ENCODE data around the gene ABHD1. TPM values are rescaled to one million over a fixed set of nuclear protein-coding genes. Genes with fewer than 3 reads are reported as not detected.

The ABHD1 gene
- total and polyA plus RNA-seq, 2 donors from 2014 or later, result 0.69 to 2.9 TPM

- no peak overlapping the region for H3K9ac ChIP-seq (ENCODE audit: low read length in 3 of 3)
- H3K4me1 ChIP-seq (ENCODE audit: control insufficient read depth in 2 of 3, insufficient read depth in 2 of 3, low read depth in 1 of 3, low read length in 3 of 3), result no peaks in the 10 kb centered on the region
- no peak overlapping the region for H3K27ac ChIP-seq (ENCODE audit: low read depth in 2 of 2, low read length in 2 of 2)
- H3K4me3 ChIP-seq (ENCODE audit: low read length in 3 of 3), result no peak overlapping the region
- H3K27me3 ChIP-seq (ENCODE audit: control insufficient read depth, insufficient read depth, low read length), result no peaks in the 10 kb centered on the region
- no peaks in the 10 kb centered on the region for H3K9me3 ChIP-seq (ENCODE audit: control insufficient read depth in 2 of 3, insufficient read depth in 1 of 3, low read length in 3 of 3)
- no peak for FAIRE-seq
- DNase-seq, result no peak
- no peak for TF ChIP-seq CTCF (IDR thresholded peaks at IDR 0.05; ENCODE audit: borderline replicate concordance, extremely low read depth, insufficient read depth)
- intact Hi-C loops (cut with DNase I), result no loop called here
- H3K36me3 ChIP-seq (ENCODE audit: control insufficient read depth in 2 of 3, insufficient read depth in 3 of 3, low read length in 3 of 3), result no peaks in the 10 kb centered on the region
Observed at GRCh38 chr2:27152796-27153464, 29.3 kb downstream of the ABHD1 start.

- Histone ChIP-seq H3K4me3 (ENCODE audit: low read length in 3 of 3) (no peak overlapping the region), H3K4me1 (ENCODE audit: control insufficient read depth in 2 of 3, insufficient read depth in 2 of 3, low read depth in 1 of 3, low read length in 3 of 3) (no peaks in the 10 kb centered on the region), H3K9ac (ENCODE audit: low read length in 3 of 3) (no peak overlapping the region), H3K27me3 (ENCODE audit: control insufficient read depth, insufficient read depth, low read length) (no peaks in the 10 kb centered on the region), H3K36me3 (ENCODE audit: control insufficient read depth in 2 of 3, insufficient read depth in 3 of 3, low read length in 3 of 3) (no peaks in the 10 kb centered on the region), H3K9me3 (ENCODE audit: control insufficient read depth in 2 of 3, insufficient read depth in 1 of 3, low read length in 3 of 3) (no peaks in the 10 kb centered on the region), H3K27ac (ENCODE audit: low read depth in 2 of 2, low read length in 2 of 2) (no peak overlapping the region)
- intact Hi-C loops (cut with DNase I), result no loop called here
- FAIRE-seq (no peak), DNase-seq (peak; percentile 59 to 80 (median 71))
- no peak for TF ChIP-seq CTCF (IDR thresholded peaks at IDR 0.05; ENCODE audit: borderline replicate concordance, extremely low read depth, insufficient read depth)
Observed at GRCh38 chr2:27154488-27154887, 30.9 kb downstream of the ABHD1 start.

- Histone ChIP-seq H3K4me3 (ENCODE audit: low read length in 3 of 3) (no peak overlapping the region), H3K27ac (ENCODE audit: low read depth in 2 of 2, low read length in 2 of 2) (no peak overlapping the region), H3K9ac (ENCODE audit: low read length in 3 of 3) (no peak overlapping the region), H3K4me1 (ENCODE audit: control insufficient read depth in 2 of 3, insufficient read depth in 2 of 3, low read depth in 1 of 3, low read length in 3 of 3) (no peaks in the 10 kb centered on the region), H3K36me3 (ENCODE audit: control insufficient read depth in 2 of 3, insufficient read depth in 3 of 3, low read length in 3 of 3) (no peaks in the 10 kb centered on the region), H3K27me3 (ENCODE audit: control insufficient read depth, insufficient read depth, low read length) (no peaks in the 10 kb centered on the region), H3K9me3 (ENCODE audit: control insufficient read depth in 2 of 3, insufficient read depth in 1 of 3, low read length in 3 of 3) (no peaks in the 10 kb centered on the region)
- intact Hi-C loops (cut with DNase I), result no loop called here
- FAIRE-seq, result no peak
- no peak for TF ChIP-seq CTCF (IDR thresholded peaks at IDR 0.05; ENCODE audit: borderline replicate concordance, extremely low read depth, insufficient read depth)
- DNase-seq, result no peak
Observed at GRCh38 chr2:27155069-27155520, 31.5 kb downstream of the ABHD1 start.

- no peak for TF ChIP-seq CTCF (IDR thresholded peaks at IDR 0.05; ENCODE audit: borderline replicate concordance, extremely low read depth, insufficient read depth)
- Histone ChIP-seq H3K36me3 (ENCODE audit: control insufficient read depth in 2 of 3, insufficient read depth in 3 of 3, low read length in 3 of 3) (no peaks in the 10 kb centered on the region), H3K9me3 (ENCODE audit: control insufficient read depth in 2 of 3, insufficient read depth in 1 of 3, low read length in 3 of 3) (no peaks in the 10 kb centered on the region), H3K4me3 (ENCODE audit: low read length in 3 of 3) (no peak overlapping the region), H3K27ac (ENCODE audit: low read depth in 2 of 2, low read length in 2 of 2) (no peak overlapping the region), H3K27me3 (ENCODE audit: control insufficient read depth, insufficient read depth, low read length) (no peaks in the 10 kb centered on the region), H3K4me1 (ENCODE audit: control insufficient read depth in 2 of 3, insufficient read depth in 2 of 3, low read depth in 1 of 3, low read length in 3 of 3) (no peaks in the 10 kb centered on the region), H3K9ac (ENCODE audit: low read length in 3 of 3) (no peak overlapping the region)
- FAIRE-seq, result no peak
- intact Hi-C loops (cut with DNase I), result no loop called here
- no peak for DNase-seq
Observed at GRCh38 chr2:27158468-27158867, 34.9 kb downstream of the ABHD1 start.

Data from kidney (tissue), 14 donors.